SK-N-MC (cell line): Measurements from ENCODE around the gene ELFN1.

Experiments used
- EZH2 ChIP-seq: fragments of 200-600 bp; sonication (generic); IDR thresholded peaks from one replicate; pipeline ENCODE4 v1.6.1; 2017; ENCODE audit warnings: antibody characterized with exemption
- POLR2AphosphoS5 ChIP-seq: IDR thresholded peaks from 2 replicates; pipeline ENCODE4 v1.6.1; 2012; ENCODE audit warnings: mild to moderate bottlenecking, low read depth, low read length, borderline replicate concordance

GRCh38 chr7:1748076-1748838, 78.2 kb downstream of the ELFN1 start:
- TF ChIP-seq POLR2AphosphoS5: no peak
- no peak for TF ChIP-seq EZH2
